PC-3 (cell line): ENCODE results near the gene PSMB10.

ENCODE experiments used
- CTCF ChIP-seq: fragments of 300-600 bp; sonication (generic); conservative IDR thresholded peaks from 2 replicates; pipeline ENCODE4 v1.5.1; 2017; ENCODE audit warnings: antibody characterized with exemption, low read depth, mild to moderate bottlenecking, low read length
- EZH2 ChIP-seq: fragments of 300-600 bp; sonication (generic); IDR thresholded peaks from one replicate; pipeline ENCODE4 v1.6.1; 2017; ENCODE audit warnings: antibody characterized with exemption, mild to moderate bottlenecking, low read length; ENCODE audit not compliant: unreplicated experiment

- TF ChIP-seq EZH2 (no peak), CTCF (no peak)
Observed at GRCh38 chr16:67977469-67978227, 41.0 kb upstream of the PSMB10 start.
